ENCODE data around the gene NECTIN3.

NECTIN3 gene

DNA sequence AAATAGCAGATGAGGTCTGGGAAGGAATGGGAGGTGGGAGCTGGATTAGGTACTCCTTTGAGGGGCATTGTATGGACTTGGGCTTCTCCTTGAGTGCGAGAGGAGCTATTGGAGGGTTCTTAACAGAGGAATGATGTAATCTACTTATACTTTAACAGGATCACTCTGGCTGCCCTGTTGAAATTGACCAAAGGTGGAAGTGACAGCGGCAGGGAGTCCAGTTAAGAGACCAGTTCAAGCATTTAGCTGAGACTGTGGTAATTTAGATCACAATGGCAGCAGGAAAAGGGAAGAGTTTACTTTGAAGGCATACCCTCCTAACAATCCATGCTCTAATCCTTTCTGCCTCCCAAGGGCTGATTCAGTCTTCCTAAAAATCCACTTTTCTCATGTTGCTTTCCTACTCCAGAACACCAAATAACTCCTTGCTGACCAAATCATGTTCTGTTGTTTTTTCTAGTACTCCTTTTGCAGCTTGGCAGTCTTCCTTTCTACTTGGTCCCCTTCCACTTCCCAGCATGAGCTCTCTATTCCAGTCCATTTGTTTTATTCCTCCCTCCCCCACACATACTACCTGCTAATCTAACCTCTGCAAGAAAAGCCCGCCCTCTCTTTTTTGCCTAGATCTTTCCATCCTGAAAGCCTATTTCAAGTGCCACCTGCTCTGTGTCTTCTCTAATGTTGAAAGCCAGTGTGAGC is 139.4 kb downstream of the NECTIN3 start:
- DNase-seq: no peak

DNA sequence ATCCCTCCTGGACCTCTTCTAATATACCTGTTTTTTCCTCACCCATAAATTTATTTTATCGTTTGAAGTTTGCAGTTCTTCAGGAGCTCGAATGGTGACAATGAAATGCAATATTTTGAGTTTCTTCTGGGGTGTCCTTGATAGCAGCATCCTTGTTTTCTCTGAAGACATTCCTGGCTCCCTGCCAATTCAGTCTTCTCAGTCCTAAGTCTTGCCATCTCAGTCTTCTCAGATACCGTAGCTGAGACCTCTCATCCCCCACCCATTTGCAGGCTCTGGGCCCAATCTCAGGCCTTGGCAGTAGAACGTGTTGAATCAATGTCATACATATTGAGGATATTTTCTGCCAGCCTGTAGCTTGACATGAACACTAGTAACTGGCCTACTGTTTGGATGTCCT is 140.9 kb downstream of the NECTIN3 start:
- no peak for DNase-seq

DNA sequence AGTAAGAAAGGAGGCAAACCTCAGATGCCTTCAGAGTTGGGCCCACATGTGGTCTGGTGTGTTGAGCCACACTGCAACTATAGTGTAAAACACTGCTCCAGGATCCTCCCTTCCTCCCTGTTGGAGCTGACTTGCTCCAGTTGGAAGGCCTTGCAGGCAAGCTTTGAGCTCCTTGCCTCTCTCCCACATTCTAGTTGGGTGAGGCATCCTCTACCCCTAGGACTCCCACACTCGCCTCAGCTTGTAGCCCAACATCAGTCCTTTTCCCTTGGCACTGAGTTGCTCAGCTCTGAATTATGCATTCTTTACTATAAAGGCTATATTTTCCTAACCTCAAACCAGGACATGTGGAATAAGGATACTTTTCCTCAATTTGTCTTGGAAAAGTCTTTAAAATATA is 143.9 kb downstream of the NECTIN3 start:
- no peak for DNase-seq

DNA sequence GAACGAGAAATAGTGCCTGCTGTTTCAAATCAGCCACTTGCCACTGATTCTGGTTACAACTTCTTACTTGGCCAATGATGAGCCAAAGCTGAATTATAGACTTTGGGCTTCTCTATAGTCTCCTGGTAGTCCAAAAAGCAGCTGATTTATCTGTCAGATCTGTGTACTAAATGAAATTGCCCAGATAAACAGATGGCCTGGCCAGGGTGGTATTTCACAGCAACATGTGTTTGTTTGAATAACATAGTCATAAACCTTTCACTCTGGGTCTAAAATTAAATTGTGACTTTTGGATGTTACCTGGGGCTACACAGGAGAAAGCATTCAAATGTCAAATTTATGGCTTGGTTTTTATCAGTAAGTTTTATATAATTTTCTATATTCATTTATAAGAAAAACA is 147.0 kb downstream of the NECTIN3 start:
- DNase-seq: no peak

DNA sequence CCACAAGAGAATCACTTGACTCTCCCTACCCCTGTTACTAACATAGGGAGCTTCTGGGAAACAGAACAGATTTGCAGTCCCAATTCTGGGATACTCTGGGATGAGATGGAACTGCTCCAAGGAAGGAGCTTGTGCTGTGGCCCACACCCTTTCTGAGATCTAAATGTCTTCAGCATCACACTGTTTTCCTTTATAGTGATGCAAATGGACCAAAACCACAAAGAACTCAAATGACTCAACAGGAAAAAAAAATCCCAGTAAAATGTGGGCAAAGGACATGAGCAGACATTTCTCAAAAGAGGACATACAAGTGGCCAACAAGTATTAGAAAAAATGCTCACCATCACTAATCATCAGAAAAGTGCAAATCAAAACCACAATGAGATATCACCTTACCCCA is 155.6 kb downstream of the NECTIN3 start:
- DNase-seq: no peak

DNA sequence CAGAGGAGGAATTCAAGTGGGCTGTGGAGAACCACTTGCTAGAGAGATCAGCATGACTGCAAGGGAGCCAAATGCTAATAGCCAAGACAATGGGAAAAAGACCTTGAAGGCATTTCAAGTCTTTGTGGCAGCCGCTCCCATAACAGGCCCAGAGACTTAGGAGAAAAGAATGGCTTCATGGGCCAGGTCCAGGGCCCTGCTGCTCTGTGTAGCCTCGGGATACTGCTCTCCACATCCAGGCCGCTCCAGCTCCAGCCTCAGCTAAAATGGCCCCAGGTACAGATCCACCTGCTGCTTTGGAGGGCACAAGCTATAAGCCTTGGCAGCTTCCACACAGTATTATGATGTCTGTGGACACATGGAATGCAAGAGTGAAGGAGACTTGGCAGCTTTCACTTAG is 157.7 kb downstream of the NECTIN3 start:
- no peak for DNase-seq

DNA sequence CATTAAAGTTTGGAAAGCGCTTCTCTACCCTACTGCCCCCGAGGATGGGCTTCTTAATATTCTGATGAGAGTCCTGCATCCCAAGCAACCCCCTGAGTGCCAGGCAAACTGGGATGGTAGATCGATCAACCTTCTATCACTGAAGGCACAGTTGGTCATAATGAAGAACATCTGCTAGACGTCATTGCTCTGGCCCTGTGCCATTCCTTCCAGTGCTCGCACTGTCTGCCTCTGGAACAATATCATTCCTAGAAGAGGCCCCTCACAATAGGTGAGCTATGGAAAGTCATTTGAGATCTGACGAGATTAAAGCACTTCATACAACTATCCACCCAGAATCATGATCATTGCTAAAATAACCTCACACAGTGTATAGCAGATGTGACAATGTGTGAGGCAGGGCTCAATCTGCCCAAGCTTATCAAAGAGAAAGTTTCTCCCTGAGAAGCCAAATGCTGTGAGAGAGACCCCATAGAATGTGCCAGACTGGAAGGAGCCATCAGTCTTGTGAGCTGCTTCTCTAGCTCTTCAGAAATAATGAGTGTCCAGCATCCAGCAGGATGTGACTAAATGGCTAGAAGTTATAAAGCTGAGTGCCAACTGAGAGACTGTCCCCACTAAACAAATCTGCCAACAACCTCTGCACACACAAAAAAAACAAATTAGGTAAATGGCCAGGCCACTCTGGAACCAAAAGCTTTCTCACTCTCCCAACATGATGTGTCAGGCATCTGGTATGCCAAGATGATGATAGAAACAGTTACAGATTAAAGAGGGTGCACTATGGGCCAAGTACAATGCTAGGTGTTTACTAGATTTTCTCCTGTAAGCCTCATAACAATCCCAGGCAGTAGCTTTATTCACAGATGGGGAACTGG is 165.5 kb downstream of the NECTIN3 start:
- no peak for DNase-seq

DNA sequence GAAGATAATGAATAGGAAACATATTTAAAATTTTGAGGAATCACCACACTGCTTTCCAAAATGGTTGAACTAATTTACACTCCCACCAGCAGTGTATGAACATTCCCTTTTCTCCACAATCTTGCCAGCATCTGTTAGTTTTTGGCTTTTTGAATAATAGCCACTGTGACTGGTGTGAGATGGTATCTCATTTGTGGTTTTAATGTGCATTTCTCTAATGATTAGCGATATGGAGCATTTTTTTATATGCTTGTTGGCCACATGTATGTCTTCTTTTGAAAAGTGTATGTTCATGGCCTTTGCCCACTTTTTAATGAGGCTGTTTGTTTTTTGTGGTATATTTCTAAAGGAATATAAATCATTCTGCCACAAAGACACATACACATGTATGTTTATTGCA is 166.3 kb downstream of the NECTIN3 start:
- DNase-seq: no peak

DNA sequence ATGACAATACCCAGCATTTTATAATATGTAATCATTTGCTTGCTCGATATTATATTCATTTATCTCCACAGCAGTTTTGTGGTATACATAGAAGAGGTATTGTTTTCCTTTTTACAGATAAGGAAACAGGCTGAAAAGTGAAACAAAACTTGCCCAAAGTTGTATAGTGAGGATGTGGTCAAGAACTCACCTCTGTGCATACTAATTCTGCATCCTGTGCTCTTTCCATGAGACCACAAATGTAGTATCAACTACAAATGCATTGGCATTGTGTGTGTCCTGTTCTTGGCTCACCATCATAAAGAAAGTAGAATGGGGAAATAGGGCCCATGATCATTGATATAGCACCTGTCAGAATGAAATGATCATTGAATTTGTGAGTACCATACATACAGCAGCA is 167.3 kb downstream of the NECTIN3 start:
- DNase-seq: no peak

DNA sequence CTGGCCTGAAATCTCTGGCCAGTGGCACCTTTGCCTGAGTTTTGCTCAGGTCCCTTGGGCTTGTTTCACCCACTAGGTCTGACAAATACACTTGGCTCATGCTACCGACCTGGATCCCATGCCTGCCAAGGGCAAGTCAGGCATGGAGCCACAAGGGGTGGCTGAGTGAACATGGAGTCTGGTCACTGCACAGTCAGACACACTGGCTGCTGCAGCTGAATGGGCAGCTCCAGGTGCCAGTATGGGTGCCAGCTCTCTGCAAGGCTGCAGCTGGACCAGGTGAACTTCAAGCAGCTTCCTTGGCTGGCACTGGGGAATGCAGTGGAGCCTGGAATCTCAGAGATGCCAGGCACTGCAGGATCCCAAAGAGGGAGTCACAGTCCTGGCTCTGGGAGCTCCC is 170.3 kb downstream of the NECTIN3 start:
- no peak for DNase-seq
